GM23338 (cell line): Measurements from ENCODE around the gene MOGAT1. TPM values are rescaled to one million over a fixed set of nuclear protein-coding genes. Genes with fewer than 3 reads are reported as not detected.

Source experiments
- ATAC-seq: fragments of 200-7000 bp; cut with Tn5 transposase; 3 replicates; pipeline ENCODE4 v1.9.1; 2020
- DNase-seq: peaks from one replicate; pipeline ENCODE4 v3.0.0-alpha.2; 2015; ENCODE audit warnings: low spot score
- H2AFZ ChIP-seq: fragments of 200-600 bp; sonication (generic); 2 replicates; pipeline ENCODE4 v1.8.0; 2016; ENCODE audit warnings: antibody characterized with exemption, mild to moderate bottlenecking, moderate library complexity
- H3F3A ChIP-seq: fragments of 200-600 bp; sonication (generic); replicated peaks from 2 replicates; pipeline ENCODE4 v1.8.0; 2017; ENCODE audit warnings: antibody characterized with exemption, mixed run types, low read depth
- H3K27ac ChIP-seq: fragments of 200-600 bp; sonication (generic); 2 replicates; pipeline ENCODE4 v1.6.1; 2016; ENCODE audit warnings: low read depth
- H3K27me3 ChIP-seq: fragments of 200-600 bp; sonication (generic); 2 replicates; pipeline ENCODE4 v1.8.0; 2016; ENCODE audit warnings: mild to moderate bottlenecking, mixed run types, moderate library complexity; ENCODE audit not compliant: insufficient read depth
- H3K36me3 ChIP-seq: fragments of 200-600 bp; sonication (generic); 2 replicates; pipeline ENCODE4 v1.8.0; 2016; ENCODE audit warnings: mild to moderate bottlenecking; ENCODE audit not compliant: insufficient read depth
- H3K4me1 ChIP-seq: fragments of 200-600 bp; sonication (generic); 2 replicates; pipeline ENCODE4 v1.8.0; 2016; ENCODE audit warnings: mild to moderate bottlenecking, moderate library complexity; ENCODE audit not compliant: insufficient read depth
- H3K4me2 ChIP-seq: fragments of 200-600 bp; sonication (generic); 2 replicates; pipeline ENCODE4 v1.7.1; 2017; ENCODE audit warnings: mixed run types
- H3K4me3 ChIP-seq: fragments of 200-600 bp; sonication (generic); 2 replicates; pipeline ENCODE4 v1.6.1; 2016; ENCODE audit warnings: mixed run types
- H3K79me2 ChIP-seq: fragments of 200-600 bp; sonication (generic); replicated peaks from 2 replicates; pipeline ENCODE4 v1.8.0; 2017; ENCODE audit warnings: mild to moderate bottlenecking; ENCODE audit not compliant: insufficient read depth
- H3K9me2 ChIP-seq: fragments of 200-600 bp; sonication (generic); 2 replicates; pipeline ENCODE4 v1.8.0; 2017; ENCODE audit not compliant: insufficient read depth
- H4K20me1 ChIP-seq: fragments of 200-600 bp; sonication (generic); replicated peaks from 2 replicates; pipeline ENCODE4 v1.8.0; 2017; ENCODE audit warnings: mild to moderate bottlenecking; ENCODE audit not compliant: insufficient read depth
- H3K27ac Mint-ChIP-seq: 2 replicates; pipeline ENCODE4 v1.8.0; 2020; ENCODE audit warnings: inconsistent platforms, mild to moderate bottlenecking, moderate library complexity, mixed read lengths
- H3K27me3 Mint-ChIP-seq: 3 replicates; pipeline ENCODE4 v1.8.0; 2022; ENCODE audit warnings: low read depth, mild to moderate bottlenecking, moderate library complexity, mixed read lengths, inconsistent platforms; ENCODE audit not compliant: insufficient read depth, poor library complexity
- H3K36me3 Mint-ChIP-seq: 3 replicates; pipeline ENCODE4 v1.8.0; 2021; ENCODE audit warnings: low read depth, mild to moderate bottlenecking, inconsistent platforms, moderate library complexity, mixed read lengths
- H3K4me1 Mint-ChIP-seq: 3 replicates; pipeline ENCODE4 v1.8.0; 2020; ENCODE audit warnings: mild to moderate bottlenecking, inconsistent platforms, mixed read lengths
- H3K4me3 Mint-ChIP-seq: 3 replicates; pipeline ENCODE4 v1.8.0; 2021; ENCODE audit warnings: moderate library complexity, mild to moderate bottlenecking, inconsistent platforms, mixed read lengths
- H3K9me3 Mint-ChIP-seq: 3 replicates; pipeline ENCODE4 v1.8.0; 2020; ENCODE audit warnings: moderate library complexity, mild to moderate bottlenecking, inconsistent platforms, mixed read lengths
- CREB1 ChIP-seq: fragments of 250-450 bp; sonication (Bioruptor Pico); IDR thresholded peaks from 2 replicates; pipeline ENCODE4 v1.5.0; 2020; ENCODE audit warnings: low read depth, mild to moderate bottlenecking, moderate library complexity
- EZH2 ChIP-seq: fragments of 200-600 bp; sonication (generic); IDR thresholded peaks from one replicate; pipeline ENCODE4 v1.8.0; 2017; ENCODE audit warnings: antibody characterized with exemption, mild to moderate bottlenecking, low read depth; ENCODE audit not compliant: unreplicated experiment
- EZH2phosphoT487 ChIP-seq: fragments of 200-600 bp; sonication (generic); IDR thresholded peaks from one replicate; pipeline ENCODE4 v1.8.1; 2018; ENCODE audit warnings: antibody characterized with exemption; ENCODE audit not compliant: unreplicated experiment
- JUNB ChIP-seq: IDR thresholded peaks from one replicate; pipeline ENCODE4 v1.6.1; 2016; ENCODE audit warnings: antibody characterized with exemption; ENCODE audit not compliant: unreplicated experiment
- NANOG ChIP-seq: IDR thresholded peaks from 2 replicates; pipeline ENCODE4 v1.6.1; 2016; ENCODE audit warnings: antibody characterized with exemption, borderline replicate concordance
- POLR2AphosphoS5 ChIP-seq: IDR thresholded peaks from 2 replicates; pipeline ENCODE4 v1.6.1; 2016; ENCODE audit warnings: antibody characterized with exemption, low read depth
- REST ChIP-seq: IDR thresholded peaks from one replicate; pipeline ENCODE4 v1.6.1; 2018; ENCODE audit warnings: antibody characterized with exemption; ENCODE audit not compliant: unreplicated experiment
- STAT1 ChIP-seq: IDR thresholded peaks from one replicate; pipeline ENCODE4 v1.6.1; 2016; ENCODE audit warnings: antibody characterized with exemption; ENCODE audit not compliant: unreplicated experiment
- ZNF114 ChIP-seq: fragments of 250-450 bp; sonication (Bioruptor Pico); IDR thresholded peaks from 2 replicates; pipeline ENCODE4 v1.5.0; 2020; ENCODE audit warnings: mild to moderate bottlenecking, moderate library complexity
- ZNF331 ChIP-seq: fragments of 250-450 bp; sonication (Bioruptor Pico); IDR thresholded peaks from 2 replicates; pipeline ENCODE4 v1.5.0; 2020; ENCODE audit warnings: low read depth, mild to moderate bottlenecking, moderate library complexity
- ZNF462 ChIP-seq: fragments of 250-450 bp; sonication (Bioruptor Pico); IDR thresholded peaks from 2 replicates; pipeline ENCODE4 v1.5.0; 2020; ENCODE audit warnings: mild to moderate bottlenecking, moderate library complexity
- polyA plus RNA-seq: library from polyadenylated mRNA; unstranded; fragments of >200 nt; fragmentation: Nextera tagmentation; extraction: Ambion mirVana; gene quantifications from 2 replicates; pipeline ENCODE4 v1.2.1, GENCODE V29; 2016
- total RNA-seq: library from RNA; depleted of rRNA; stranded (reverse); fragments of >200 nt; shearing (Covaris generic); gene quantifications from 2 replicates; pipeline ENCODE4 v1.2.3, GENCODE V29; 2014
- TF ChIP-seq, protein P1 (sequence below): IDR thresholded peaks from 2 replicates; pipeline ENCODE4 v1.6.1; 2016; ENCODE audit warnings: antibody characterized with exemption
- TF ChIP-seq, protein P2 (sequence below), 2 experiments: fragments of 200-600 bp in 1 of 2; sonication (generic) in 1 of 2; conservative IDR thresholded peaks; 2 replicates each; pipeline versions ENCODE4 v1.5.1 to v1.6.1; 2016 to 2017; ENCODE audit warnings: antibody characterized with exemption in 2 of 2, low read depth in 2 of 2, mild to moderate bottlenecking in 2 of 2, moderate library complexity in 1 of 2

MOGAT1 gene
- total and polyA plus RNA-seq, 2 experiments from 2014 or later, result 0.86 to 0.94 TPM

DNA sequence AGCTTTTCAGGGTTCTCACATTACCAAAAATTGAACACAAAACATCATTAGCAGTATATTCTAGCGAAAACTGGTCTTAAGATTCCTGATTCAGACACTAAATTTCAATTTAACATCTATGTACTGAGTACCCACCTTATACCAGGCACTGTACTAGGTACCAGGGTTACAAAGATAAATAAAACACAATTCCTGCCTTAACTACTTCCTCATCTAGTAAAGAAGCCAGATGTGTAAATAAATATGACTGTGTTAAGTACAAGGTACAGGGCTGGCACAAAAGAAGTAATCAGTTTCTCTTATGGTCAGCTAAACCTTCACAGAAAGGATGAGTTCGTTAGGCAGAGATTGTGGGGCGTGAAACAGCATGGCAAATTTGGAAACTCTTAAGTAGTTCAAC, 21.7 kb upstream of the MOGAT1 start:
- no peaks in the 10 kb centered on the region for H3K27me3 ChIP-seq
- DNase-seq, result no peak
- no peak overlapping the region for H3K4me3 ChIP-seq
- no peaks in the 10 kb centered on the region for H3K9me2 ChIP-seq
- peaks cover 10% of the 10 kb centered on the region; the same call in 1 of the 2 replicates for H3K4me1 ChIP-seq
- no peak for TF ChIP-seq ZNF114
- TF ChIP-seq EZH2phosphoT487, result no peak
- no peak for TF ChIP-seq POLR2AphosphoS5
- no peak for TF ChIP-seq EZH2
- TF ChIP-seq CREB1 (CRISPR knock-in tag), result no peak
- TF ChIP-seq JUNB, result no peak
- TF ChIP-seq STAT1, result no peak
- no peak for TF ChIP-seq REST
- TF ChIP-seq, protein P1, sequence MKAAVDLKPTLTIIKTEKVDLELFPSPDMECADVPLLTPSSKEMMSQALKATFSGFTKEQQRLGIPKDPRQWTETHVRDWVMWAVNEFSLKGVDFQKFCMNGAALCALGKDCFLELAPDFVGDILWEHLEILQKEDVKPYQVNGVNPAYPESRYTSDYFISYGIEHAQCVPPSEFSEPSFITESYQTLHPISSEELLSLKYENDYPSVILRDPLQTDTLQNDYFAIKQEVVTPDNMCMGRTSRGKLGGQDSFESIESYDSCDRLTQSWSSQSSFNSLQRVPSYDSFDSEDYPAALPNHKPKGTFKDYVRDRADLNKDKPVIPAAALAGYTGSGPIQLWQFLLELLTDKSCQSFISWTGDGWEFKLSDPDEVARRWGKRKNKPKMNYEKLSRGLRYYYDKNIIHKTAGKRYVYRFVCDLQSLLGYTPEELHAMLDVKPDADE, result no peak
- TF ChIP-seq NANOG, result no peak
- no peak for TF ChIP-seq ZNF331
- TF ChIP-seq ZNF462, result no peak
- TF ChIP-seq, protein P2, sequence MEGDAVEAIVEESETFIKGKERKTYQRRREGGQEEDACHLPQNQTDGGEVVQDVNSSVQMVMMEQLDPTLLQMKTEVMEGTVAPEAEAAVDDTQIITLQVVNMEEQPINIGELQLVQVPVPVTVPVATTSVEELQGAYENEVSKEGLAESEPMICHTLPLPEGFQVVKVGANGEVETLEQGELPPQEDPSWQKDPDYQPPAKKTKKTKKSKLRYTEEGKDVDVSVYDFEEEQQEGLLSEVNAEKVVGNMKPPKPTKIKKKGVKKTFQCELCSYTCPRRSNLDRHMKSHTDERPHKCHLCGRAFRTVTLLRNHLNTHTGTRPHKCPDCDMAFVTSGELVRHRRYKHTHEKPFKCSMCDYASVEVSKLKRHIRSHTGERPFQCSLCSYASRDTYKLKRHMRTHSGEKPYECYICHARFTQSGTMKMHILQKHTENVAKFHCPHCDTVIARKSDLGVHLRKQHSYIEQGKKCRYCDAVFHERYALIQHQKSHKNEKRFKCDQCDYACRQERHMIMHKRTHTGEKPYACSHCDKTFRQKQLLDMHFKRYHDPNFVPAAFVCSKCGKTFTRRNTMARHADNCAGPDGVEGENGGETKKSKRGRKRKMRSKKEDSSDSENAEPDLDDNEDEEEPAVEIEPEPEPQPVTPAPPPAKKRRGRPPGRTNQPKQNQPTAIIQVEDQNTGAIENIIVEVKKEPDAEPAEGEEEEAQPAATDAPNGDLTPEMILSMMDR (conservative IDR thresholded peaks at IDR 0.05; ENCODE audit: low read depth in 2 of 2), result no peak
- H3K36me3 Mint-ChIP-seq, result peaks cover 27% of the 10 kb centered on the region
- no peak overlapping the region for H3K27ac Mint-ChIP-seq
- peaks cover 70% of the 10 kb centered on the region for H3K79me2 ChIP-seq
- peaks cover 2% of the 10 kb centered on the region for H3K27me3 Mint-ChIP-seq
- no peaks in the 10 kb centered on the region for H3K9me3 Mint-ChIP-seq
- ATAC-seq, result no peak
- H3K4me1 Mint-ChIP-seq, result peaks cover 6% of the 10 kb centered on the region; the same call in 1 of the 3 replicates
- no peak overlapping the region for H2AFZ ChIP-seq
- H3K4me3 Mint-ChIP-seq, result no peak overlapping the region
- H3K36me3 ChIP-seq, result no peaks in the 10 kb centered on the region
- H3K4me2 ChIP-seq, result no peak overlapping the region
- no peaks in the 10 kb centered on the region; the same call in 1 of the 2 replicates for H4K20me1 ChIP-seq
- no peaks in the 10 kb centered on the region for H3F3A ChIP-seq
- no peak overlapping the region for H3K27ac ChIP-seq
